Fibroblast of lung (primary cell): Measurements from ENCODE around the gene LARGE2. TPM values are rescaled to one million over a fixed set of nuclear protein-coding genes. Genes with fewer than 3 reads are reported as not detected.

Source experiments
- DNase-seq, 2 donors: peaks; one replicate each; pipeline versions ENCODE4 v3.0.0 to v3.0.0-alpha.2; 2010; ENCODE audit warnings: low read depth in 2 of 2
- H2AFZ ChIP-seq: 2 replicates; pipeline ENCODE4 v1.5.1; 2012; ENCODE audit warnings: low read length, control low read depth, inconsistent platforms
- H3K27ac ChIP-seq: 2 replicates; pipeline ENCODE4 v1.5.1; 2011; ENCODE audit warnings: low read length, control low read depth; ENCODE audit not compliant: insufficient read depth
- H3K27me3 ChIP-seq: 2 replicates; pipeline ENCODE4 v1.5.1; 2011; ENCODE audit warnings: mild to moderate bottlenecking, low read length; ENCODE audit not compliant: control insufficient read depth, insufficient read depth
- H3K36me3 ChIP-seq: 2 replicates; pipeline ENCODE4 v1.5.1; 2011; ENCODE audit warnings: low read length; ENCODE audit not compliant: control insufficient read depth, insufficient read depth
- H3K4me1 ChIP-seq: 2 replicates; pipeline ENCODE4 v1.5.1; 2011; ENCODE audit warnings: low read length; ENCODE audit not compliant: control insufficient read depth, insufficient read depth; ENCODE audit errors: extremely low read depth
- H3K4me2 ChIP-seq: 2 replicates; pipeline ENCODE4 v1.5.1; 2011; ENCODE audit warnings: low read length, control low read depth; ENCODE audit not compliant: insufficient read depth; ENCODE audit errors: extremely low read depth
- H3K4me3 ChIP-seq, 4 experiments: fragments of 200-600 bp in 1 of 4; sonication (generic) in 1 of 4; replicated peaks in 1 of 4; 2 replicates each; pipeline ENCODE4 v1.5.1; 2011 to 2016; ENCODE audit warnings: low read length in 4 of 4, low read depth in 3 of 4, mild to moderate bottlenecking in 3 of 4, control low read depth in 2 of 4, inconsistent platforms in 1 of 4, mixed read lengths in 1 of 4; ENCODE audit not compliant: insufficient read depth in 1 of 4; ENCODE audit errors: control extremely low read depth in 1 of 4
- H3K79me2 ChIP-seq: 2 replicates; pipeline ENCODE4 v1.5.1; 2012; ENCODE audit warnings: mild to moderate bottlenecking, low read length, inconsistent platforms; ENCODE audit not compliant: control insufficient read depth, insufficient read depth
- H3K9ac ChIP-seq: 2 replicates; pipeline ENCODE4 v1.5.1; 2011; ENCODE audit warnings: mild to moderate bottlenecking, low read length, control low read depth; ENCODE audit not compliant: insufficient read depth
- H3K9me3 ChIP-seq: 2 replicates; pipeline ENCODE4 v1.5.1; 2012; ENCODE audit warnings: low read depth, low read length; ENCODE audit not compliant: control insufficient read depth, insufficient read depth
- H4K20me1 ChIP-seq: 2 replicates; pipeline ENCODE4 v1.5.1; 2011; ENCODE audit warnings: low read length; ENCODE audit not compliant: control insufficient read depth, insufficient read depth; ENCODE audit errors: extremely low read depth
- EZH2 ChIP-seq: IDR thresholded peaks from 2 replicates; pipeline ENCODE4 v1.5.1; 2012; ENCODE audit warnings: low read length, control low read depth, mild to moderate bottlenecking; ENCODE audit errors: missing control alignments
- polyA plus RNA-seq, 2 donors: library from polyadenylated mRNA; depleted of rRNA in 1 of 2; stranded (reverse) in 1 of 2; unstranded in 1 of 2; fragments of >200 nt; gene quantifications; 2 replicates each; pipeline ENCODE4 v1.2.1, GENCODE V29; 2011 to 2012; ENCODE audit warnings: missing spikeins in 1 of 2
- total RNA-seq: library from RNA; depleted of rRNA; stranded (reverse); fragments of >200 nt; gene quantifications from 2 replicates; pipeline ENCODE4 v1.2.1, GENCODE V29; 2014
- TF ChIP-seq, protein P1 (sequence below), 2 donors: IDR thresholded peaks in 1 of 2; conservative IDR thresholded peaks in 1 of 2; 1 replicate in 1 of 2; 2 replicates in 1 of 2; pipeline ENCODE4 v1.5.1; 2011 to 2012; ENCODE audit warnings: low read length in 2 of 2, control low read depth in 1 of 2, inconsistent platforms in 1 of 2, low read depth in 1 of 2, mild to moderate bottlenecking in 1 of 2

The LARGE2 gene
- total and polyA plus RNA-seq, 2 donors (not counting 1 experiment from before 2014, with no cell fraction given): not detected

DNA sequence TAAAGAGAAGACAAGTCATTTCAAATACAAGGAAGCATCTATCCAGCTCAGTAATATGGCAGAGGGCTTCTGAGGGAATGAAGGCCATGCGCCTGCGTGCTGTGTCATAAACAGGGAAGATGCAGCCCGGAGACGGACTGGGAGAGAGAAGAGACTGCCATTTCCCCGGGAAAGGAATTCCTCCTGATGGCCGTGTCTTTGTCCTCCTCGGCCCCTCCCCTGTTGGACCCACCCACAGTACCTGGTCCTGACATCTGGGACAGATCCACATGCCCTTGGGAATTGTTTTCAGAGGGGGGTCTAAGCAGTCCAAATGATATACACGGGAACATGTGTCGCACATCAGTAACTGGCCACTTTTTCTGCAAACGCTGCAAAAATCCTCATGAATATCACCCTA, 15.5 kb downstream of the LARGE2 start:
- H3K79me2 ChIP-seq: no peaks in the 10 kb centered on the region
- H3K27ac ChIP-seq: no peak overlapping the region
- H3K9ac ChIP-seq: no peak overlapping the region
- DNase-seq: no peak
- no peak overlapping the region for H2AFZ ChIP-seq
- no peaks in the 10 kb centered on the region for H3K4me1 ChIP-seq
- H3K36me3 ChIP-seq: peaks cover 2% of the 10 kb centered on the region
- H4K20me1 ChIP-seq: no peaks in the 10 kb centered on the region
- no peaks in the 10 kb centered on the region for H3K9me3 ChIP-seq
- no peaks in the 10 kb centered on the region for H3K27me3 ChIP-seq
- no peak overlapping the region for H3K4me2 ChIP-seq
- H3K4me3 ChIP-seq: no peak overlapping the region
- TF ChIP-seq, protein P1, sequence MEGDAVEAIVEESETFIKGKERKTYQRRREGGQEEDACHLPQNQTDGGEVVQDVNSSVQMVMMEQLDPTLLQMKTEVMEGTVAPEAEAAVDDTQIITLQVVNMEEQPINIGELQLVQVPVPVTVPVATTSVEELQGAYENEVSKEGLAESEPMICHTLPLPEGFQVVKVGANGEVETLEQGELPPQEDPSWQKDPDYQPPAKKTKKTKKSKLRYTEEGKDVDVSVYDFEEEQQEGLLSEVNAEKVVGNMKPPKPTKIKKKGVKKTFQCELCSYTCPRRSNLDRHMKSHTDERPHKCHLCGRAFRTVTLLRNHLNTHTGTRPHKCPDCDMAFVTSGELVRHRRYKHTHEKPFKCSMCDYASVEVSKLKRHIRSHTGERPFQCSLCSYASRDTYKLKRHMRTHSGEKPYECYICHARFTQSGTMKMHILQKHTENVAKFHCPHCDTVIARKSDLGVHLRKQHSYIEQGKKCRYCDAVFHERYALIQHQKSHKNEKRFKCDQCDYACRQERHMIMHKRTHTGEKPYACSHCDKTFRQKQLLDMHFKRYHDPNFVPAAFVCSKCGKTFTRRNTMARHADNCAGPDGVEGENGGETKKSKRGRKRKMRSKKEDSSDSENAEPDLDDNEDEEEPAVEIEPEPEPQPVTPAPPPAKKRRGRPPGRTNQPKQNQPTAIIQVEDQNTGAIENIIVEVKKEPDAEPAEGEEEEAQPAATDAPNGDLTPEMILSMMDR (conservative IDR thresholded peaks at IDR 0.05 in 1 of 2, IDR thresholded peaks at IDR 0.05 in 1 of 2; ENCODE audit: low read depth in 1 of 2, low read length in 2 of 2): no peak
- no peak for TF ChIP-seq EZH2

- Histone ChIP-seq H3K27me3 (no peaks in the 10 kb centered on the region), H3K4me1 (no peaks in the 10 kb centered on the region), H3K27ac (no peak overlapping the region), H3K79me2 (no peaks in the 10 kb centered on the region), H3K4me2 (no peak overlapping the region), H3K36me3 (no peaks in the 10 kb centered on the region), H3K4me3 (no peak overlapping the region), H3K9me3 (no peaks in the 10 kb centered on the region), H3K9ac (no peak overlapping the region), H2AFZ (no peak overlapping the region), H4K20me1 (no peaks in the 10 kb centered on the region)
- no peak for DNase-seq
- TF ChIP-seq, protein P1 (conservative IDR thresholded peaks at IDR 0.05 in 1 of 2, IDR thresholded peaks at IDR 0.05 in 1 of 2; ENCODE audit: low read depth in 1 of 2, low read length in 2 of 2): no peak
- TF ChIP-seq EZH2: no peak
These were observed 17.4 kb downstream of the LARGE2 start for GRCh38 chr11:45939836-45940235.

- no peak overlapping the region for H3K27ac ChIP-seq
- TF ChIP-seq, protein P1 (conservative IDR thresholded peaks at IDR 0.05 in 1 of 2, IDR thresholded peaks at IDR 0.05 in 1 of 2; ENCODE audit: low read depth in 1 of 2, low read length in 2 of 2): no peak
- TF ChIP-seq EZH2: no peak
- no peak overlapping the region for H3K4me3 ChIP-seq
- no peaks in the 10 kb centered on the region for H3K27me3 ChIP-seq
- H4K20me1 ChIP-seq: no peaks in the 10 kb centered on the region
- no peaks in the 10 kb centered on the region for H3K9me3 ChIP-seq
- no peaks in the 10 kb centered on the region for H3K79me2 ChIP-seq
- no peaks in the 10 kb centered on the region for H3K36me3 ChIP-seq
- H3K4me2 ChIP-seq: no peak overlapping the region
- DNase-seq: no peak
- no peak overlapping the region for H2AFZ ChIP-seq
- no peak overlapping the region for H3K9ac ChIP-seq
- H3K4me1 ChIP-seq: no peaks in the 10 kb centered on the region
These were observed 18.8 kb downstream of the LARGE2 start for GRCh38 chr11:45941285-45941684.
